Vagina (tissue), 2 donors: Measurements from ENCODE around the gene STAB1. TPM values are rescaled to one million over a fixed set of nuclear protein-coding genes. Genes with fewer than 3 reads are reported as not detected.

ENCODE experiments used
- DNase-seq, 2 donors: peaks; one replicate each; pipeline ENCODE4 v3.0.0-alpha.2; 2017; ENCODE audit errors: extremely low spot score in 2 of 2
- H3K27ac ChIP-seq: fragments of 200-600 bp; sonication (generic); one replicate; pipeline ENCODE4 v1.5.1; 2019
- H3K27me3 ChIP-seq: fragments of 200-600 bp; sonication (generic); one replicate; pipeline ENCODE4 v1.5.1; 2019
- H3K36me3 ChIP-seq, 2 donors: fragments of 200-600 bp; sonication (generic); one replicate each; pipeline ENCODE4 v1.5.1; 2017 to 2019
- H3K4me1 ChIP-seq: fragments of 200-600 bp; sonication (generic); one replicate; pipeline ENCODE4 v1.5.1; 2019
- H3K4me3 ChIP-seq, 2 donors: fragments of 200-600 bp; sonication (generic); 1 replicate in 1 of 2; 2 replicates in 1 of 2; pipeline ENCODE4 v1.5.1; 2016 to 2019
- H3K9me3 ChIP-seq: fragments of 200-600 bp; sonication (generic); one replicate; pipeline ENCODE4 v1.5.1; 2019
- POLR2A ChIP-seq, 2 donors: fragments of 450-650 bp; IDR thresholded peaks; one replicate each; pipeline ENCODE4 v1.6.1; 2017; ENCODE audit warnings: antibody characterized with exemption in 2 of 2, mild to moderate bottlenecking in 2 of 2, moderate library complexity in 2 of 2
- POLR2AphosphoS5 ChIP-seq, 2 donors: sonication (generic); formaldehyde crosslinking; IDR thresholded peaks; one replicate each; pipeline ENCODE4 v1.9.0; 2017; ENCODE audit warnings: antibody characterized with exemption in 2 of 2, mild to moderate bottlenecking in 2 of 2, low read depth in 1 of 2; ENCODE audit not compliant: insufficient read depth in 1 of 2
- intact Hi-C: fragments of 100-400 bp; cut with DNase I; formaldehyde crosslinking; loops from one replicate; pipeline ENCODE4 v1.15.1; 2023
- total RNA-seq: library from RNA; depleted of rRNA; stranded (reverse); fragments of >200 nt; gene quantifications from one replicate; pipeline ENCODE4 v1.2.3, GENCODE V29; 2016
- TF ChIP-seq, protein P1 (sequence below), 3 experiments: fragments of 450-650 bp in 2 of 3; fragments of 200-600 bp in 1 of 3; sonication (generic) in 1 of 3; IDR thresholded peaks; one replicate each; pipeline ENCODE4 v1.5.1; 2017 to 2019; ENCODE audit warnings: antibody characterized with exemption in 3 of 3, mild to moderate bottlenecking in 2 of 3, moderate library complexity in 2 of 3

STAB1 gene
- total RNA-seq, 1 donor from 2014 or later: 124 TPM

DNA sequence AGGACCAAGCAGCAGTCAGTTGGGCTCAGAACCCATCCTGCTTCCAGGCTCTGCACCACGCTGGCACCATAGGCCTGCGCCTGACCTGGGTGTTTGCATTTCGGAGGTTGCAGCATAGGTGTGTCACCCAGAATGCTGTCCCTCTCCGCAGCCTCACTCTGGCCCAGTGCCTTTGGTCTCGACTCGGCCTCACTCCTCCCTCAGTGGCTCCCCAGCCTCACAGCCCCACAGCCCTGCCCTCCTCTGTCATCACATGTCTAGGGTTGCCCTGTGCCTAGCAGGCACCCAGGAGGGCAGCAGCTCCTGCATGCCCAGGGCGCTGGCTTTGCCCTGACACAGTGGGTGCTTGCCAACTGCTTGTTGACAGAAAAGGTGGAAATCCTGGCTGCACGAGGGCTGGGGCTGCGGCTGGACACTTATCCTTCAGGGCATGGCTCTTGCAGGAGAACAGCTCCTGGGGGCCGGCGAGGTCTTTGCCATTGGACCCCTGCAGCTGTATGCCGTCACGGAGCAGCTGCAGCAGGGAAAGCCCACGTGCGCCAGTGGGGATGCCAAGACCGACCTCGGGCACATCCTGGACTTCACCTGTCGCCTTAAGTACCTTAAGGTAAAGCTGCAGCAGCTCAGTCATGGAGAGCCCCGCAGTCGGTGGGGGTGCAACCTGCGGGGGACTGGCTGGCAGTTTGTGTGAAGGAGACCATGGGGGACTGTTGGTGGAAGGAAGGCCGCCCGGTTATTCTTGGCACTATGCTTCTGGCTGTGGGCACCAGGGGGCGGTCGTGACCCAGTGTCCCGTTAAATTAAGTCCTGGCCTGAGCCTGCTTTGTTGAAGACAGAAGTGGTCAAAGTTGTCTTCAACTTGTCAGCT is 23.5 kb upstream of the STAB1 start:
- TF ChIP-seq POLR2AphosphoS5 (IDR thresholded peaks at IDR 0.05; ENCODE audit: insufficient read depth in 1 of 2, low read depth in 1 of 2) (no peak), POLR2A (IDR thresholded peaks at IDR 0.05) (no peak)
- TF ChIP-seq, protein P1, sequence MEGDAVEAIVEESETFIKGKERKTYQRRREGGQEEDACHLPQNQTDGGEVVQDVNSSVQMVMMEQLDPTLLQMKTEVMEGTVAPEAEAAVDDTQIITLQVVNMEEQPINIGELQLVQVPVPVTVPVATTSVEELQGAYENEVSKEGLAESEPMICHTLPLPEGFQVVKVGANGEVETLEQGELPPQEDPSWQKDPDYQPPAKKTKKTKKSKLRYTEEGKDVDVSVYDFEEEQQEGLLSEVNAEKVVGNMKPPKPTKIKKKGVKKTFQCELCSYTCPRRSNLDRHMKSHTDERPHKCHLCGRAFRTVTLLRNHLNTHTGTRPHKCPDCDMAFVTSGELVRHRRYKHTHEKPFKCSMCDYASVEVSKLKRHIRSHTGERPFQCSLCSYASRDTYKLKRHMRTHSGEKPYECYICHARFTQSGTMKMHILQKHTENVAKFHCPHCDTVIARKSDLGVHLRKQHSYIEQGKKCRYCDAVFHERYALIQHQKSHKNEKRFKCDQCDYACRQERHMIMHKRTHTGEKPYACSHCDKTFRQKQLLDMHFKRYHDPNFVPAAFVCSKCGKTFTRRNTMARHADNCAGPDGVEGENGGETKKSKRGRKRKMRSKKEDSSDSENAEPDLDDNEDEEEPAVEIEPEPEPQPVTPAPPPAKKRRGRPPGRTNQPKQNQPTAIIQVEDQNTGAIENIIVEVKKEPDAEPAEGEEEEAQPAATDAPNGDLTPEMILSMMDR (IDR thresholded peaks at IDR 0.05): peak; percentile 38 to 53 (median 51)
- Histone ChIP-seq H3K4me3 (no peak overlapping the region), H3K27me3 (no peaks in the 10 kb centered on the region), H3K36me3 (peaks cover 0 to 51% of the 10 kb centered on the region in 2 donors), H3K4me1 (peaks cover 10% of the 10 kb centered on the region), H3K9me3 (no peaks in the 10 kb centered on the region), H3K27ac (no peak overlapping the region)
- intact Hi-C loops: loop anchor here (10.0 kb wide), 1 partner anchor 63 kb away; the partner anchor contains the start of genes NT5DC2 and UQCC5
- DNase-seq: no peak

DNA sequence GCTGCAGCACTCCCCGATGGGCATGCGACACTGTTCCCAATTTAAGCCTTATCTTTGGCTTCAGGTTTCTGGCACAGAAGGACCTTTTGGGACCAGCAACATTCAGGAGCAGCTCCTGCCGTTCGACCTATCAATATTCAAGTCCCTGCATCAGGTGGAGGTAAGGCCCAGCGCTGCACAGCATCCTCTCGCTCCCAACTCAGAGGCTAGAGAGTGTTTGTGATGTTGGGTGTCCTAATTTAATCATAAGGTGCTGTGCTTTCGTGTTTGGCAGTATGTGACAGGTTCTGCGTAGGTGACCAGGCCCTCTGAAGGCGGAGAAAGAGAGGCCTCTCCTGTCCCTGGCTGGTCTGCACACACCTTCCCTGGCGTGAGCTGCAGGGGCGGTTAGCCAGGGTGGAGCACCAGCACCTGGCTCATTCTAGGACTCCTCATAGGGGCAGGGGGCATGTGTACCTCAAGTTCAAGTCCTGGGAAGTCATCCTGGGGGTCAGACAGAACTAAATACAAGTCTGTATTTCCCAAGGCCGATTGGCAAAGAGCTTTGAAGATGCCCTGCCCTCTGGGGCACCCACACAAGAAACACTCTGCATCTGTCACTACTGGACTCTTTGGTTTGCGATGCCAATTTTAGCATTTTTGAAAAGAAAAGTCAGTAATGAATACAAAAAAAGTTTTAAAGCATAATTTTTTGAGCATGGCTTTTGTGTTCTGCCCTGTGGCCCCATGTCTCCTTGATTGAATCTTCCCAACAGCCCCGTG is 22.7 kb upstream of the STAB1 start:
- TF ChIP-seq POLR2AphosphoS5 (IDR thresholded peaks at IDR 0.05; ENCODE audit: insufficient read depth in 1 of 2, low read depth in 1 of 2) (no peak), POLR2A (IDR thresholded peaks at IDR 0.05) (no peak)
- TF ChIP-seq, protein P1 (IDR thresholded peaks at IDR 0.05): no peak

DNA sequence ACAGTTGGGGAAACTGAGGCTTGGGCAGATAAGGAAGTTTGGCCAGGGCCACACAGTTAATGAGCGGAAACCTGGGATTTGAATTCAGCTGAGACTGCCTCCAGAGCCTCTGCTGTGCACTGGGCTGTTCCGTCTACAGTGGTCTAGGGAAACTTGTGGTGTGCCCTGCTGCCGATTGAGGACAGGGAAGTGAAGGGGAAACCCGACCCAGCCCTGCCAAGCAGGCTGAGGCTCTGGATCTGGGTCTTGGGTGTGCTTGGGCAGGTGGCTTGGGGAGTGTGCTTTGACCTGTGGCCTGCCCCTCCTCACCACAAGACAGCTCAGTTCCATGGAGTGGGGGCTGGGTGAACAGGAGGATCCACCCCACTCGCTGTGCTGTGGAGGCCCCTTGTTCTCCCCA is 22.1 kb upstream of the STAB1 start:
- Histone ChIP-seq H3K36me3 (peaks cover 0 to 65% of the 10 kb centered on the region in 2 donors), H3K4me3 (no peak overlapping the region), H3K4me1 (peaks cover 10% of the 10 kb centered on the region), H3K27me3 (no peaks in the 10 kb centered on the region), H3K9me3 (no peaks in the 10 kb centered on the region), H3K27ac (no peak overlapping the region)
- no peak for DNase-seq
- TF ChIP-seq, protein P1 (IDR thresholded peaks at IDR 0.05): no peak
- TF ChIP-seq POLR2AphosphoS5 (IDR thresholded peaks at IDR 0.05; ENCODE audit: insufficient read depth in 1 of 2, low read depth in 1 of 2) (no peak), POLR2A (IDR thresholded peaks at IDR 0.05) (no peak)
- intact Hi-C loops: loop anchor here (10.0 kb wide), 1 partner anchor 62 kb away; the partner anchor contains the start of genes NT5DC2 and UQCC5

More for the DNA sequence above, 22.7 kb upstream of the STAB1 start:
- Histone ChIP-seq H3K27me3 (no peaks in the 10 kb centered on the region), H3K9me3 (no peaks in the 10 kb centered on the region), H3K36me3 (peaks cover 0 to 59% of the 10 kb centered on the region in 2 donors), H3K4me3 (no peak overlapping the region), H3K4me1 (peaks cover 10% of the 10 kb centered on the region), H3K27ac (no peak overlapping the region)
- DNase-seq: no peak
- intact Hi-C loops: loop anchor here (10.0 kb wide), 1 partner anchor 62 kb away; the partner anchor contains the start of genes NT5DC2 and UQCC5

DNA sequence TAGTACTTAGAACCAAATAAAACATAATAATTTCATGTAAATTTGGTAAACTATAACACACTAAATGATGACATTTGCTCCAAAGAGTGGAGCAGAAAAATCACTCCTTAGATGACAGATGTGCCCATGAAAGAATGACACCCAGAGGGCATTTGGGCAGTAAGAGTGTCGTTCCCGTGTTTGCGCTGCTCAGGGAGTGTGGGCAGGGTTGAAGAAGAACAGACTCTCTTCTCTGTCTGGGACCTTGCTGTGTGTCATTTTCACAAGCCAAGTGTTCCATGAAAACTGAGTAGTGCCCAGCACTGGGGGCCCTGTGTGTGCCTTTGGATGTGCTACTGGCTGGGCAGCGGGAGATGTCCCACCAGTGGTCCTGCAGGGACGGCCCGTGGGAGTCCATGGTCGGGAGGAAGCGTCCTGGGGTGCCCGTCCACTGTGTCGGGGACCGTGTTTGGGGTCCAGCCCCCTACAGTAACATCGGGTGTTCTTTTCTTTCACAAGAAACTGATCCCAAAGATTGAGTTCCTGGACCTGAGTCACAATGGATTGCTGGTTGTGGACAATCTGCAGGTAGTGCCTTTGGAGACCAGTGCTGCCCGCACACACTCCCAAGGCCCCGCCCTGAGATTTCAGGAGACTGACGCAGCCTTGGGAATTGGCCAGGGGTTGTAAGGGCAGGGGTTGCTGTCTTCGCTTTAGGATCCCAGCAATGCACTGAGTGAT is 17.9 kb upstream of the STAB1 start:
- TF ChIP-seq POLR2A (IDR thresholded peaks at IDR 0.05) (no peak), POLR2AphosphoS5 (IDR thresholded peaks at IDR 0.05; ENCODE audit: insufficient read depth in 1 of 2, low read depth in 1 of 2) (no peak)
- TF ChIP-seq, protein P1 (IDR thresholded peaks at IDR 0.05): no peak
- intact Hi-C loops: loop anchor here (10.0 kb wide), 1 partner anchor 58 kb away; the partner anchor contains the start of genes NT5DC2 and UQCC5
- DNase-seq: no peak
- H3K27ac ChIP-seq: no peak overlapping the region
- no peak overlapping the region for H3K4me3 ChIP-seq
- H3K9me3 ChIP-seq: no peaks in the 10 kb centered on the region
- H3K36me3 ChIP-seq: peaks cover 0 to 96% of the 10 kb centered on the region in 2 donors
- H3K27me3 ChIP-seq: no peaks in the 10 kb centered on the region
- H3K4me1 ChIP-seq: no peaks in the 10 kb centered on the region
